HG03139 (cell line): ENCODE measurements around the gene ZBTB46.

Experiments used
- ATAC-seq: cut with Tn5 transposase; IDR thresholded peaks from one replicate; pipeline ENCODE4 v1.9.1; 2021; ENCODE audit not compliant: unreplicated experiment

ZBTB46 gene

DNA sequence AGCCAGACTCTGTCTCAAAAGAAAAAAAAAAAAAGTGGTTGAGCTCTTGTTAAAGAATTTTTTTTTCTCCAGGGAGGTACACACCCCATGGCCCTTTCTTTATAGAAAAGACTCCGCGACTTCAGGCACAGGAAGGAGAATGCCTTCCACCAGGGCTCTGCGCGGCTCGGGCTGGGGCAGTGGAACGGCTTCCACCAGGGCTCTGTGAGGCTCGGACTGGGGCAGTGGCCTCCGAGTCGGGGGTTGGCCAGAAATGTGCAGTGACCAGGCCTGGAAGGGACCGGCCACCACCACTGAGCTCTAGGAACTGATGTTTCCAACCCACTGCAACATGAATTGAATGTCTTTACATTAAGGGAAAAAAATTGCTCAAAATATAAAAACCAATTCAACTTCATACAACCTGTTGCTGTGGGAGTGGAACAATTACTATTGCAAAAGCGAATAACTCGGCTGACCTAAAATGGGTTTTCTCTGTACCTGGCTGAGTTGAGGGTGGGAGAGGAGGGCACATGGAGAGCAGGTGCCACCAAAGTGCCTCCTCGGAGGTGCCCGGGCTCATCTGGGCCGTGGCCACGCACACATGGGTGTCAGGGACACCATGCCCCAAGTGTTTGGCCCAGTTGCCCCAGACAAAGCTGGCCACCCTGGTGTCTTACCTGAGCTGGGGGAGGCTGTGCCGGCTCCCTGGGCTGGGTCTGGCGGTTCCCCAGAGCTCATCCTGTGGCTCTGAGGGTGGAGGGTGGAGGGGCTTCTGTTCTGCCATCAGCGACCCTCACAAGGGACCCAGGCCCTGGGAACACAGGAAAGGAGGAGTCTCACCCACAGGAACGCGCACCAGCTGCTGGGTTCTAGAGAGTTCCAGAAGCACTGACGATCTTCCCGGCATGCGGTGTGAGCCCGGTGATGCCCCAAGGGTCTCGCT lies 62.2 kb downstream of the ZBTB46 start:
- ATAC-seq = no peak

DNA sequence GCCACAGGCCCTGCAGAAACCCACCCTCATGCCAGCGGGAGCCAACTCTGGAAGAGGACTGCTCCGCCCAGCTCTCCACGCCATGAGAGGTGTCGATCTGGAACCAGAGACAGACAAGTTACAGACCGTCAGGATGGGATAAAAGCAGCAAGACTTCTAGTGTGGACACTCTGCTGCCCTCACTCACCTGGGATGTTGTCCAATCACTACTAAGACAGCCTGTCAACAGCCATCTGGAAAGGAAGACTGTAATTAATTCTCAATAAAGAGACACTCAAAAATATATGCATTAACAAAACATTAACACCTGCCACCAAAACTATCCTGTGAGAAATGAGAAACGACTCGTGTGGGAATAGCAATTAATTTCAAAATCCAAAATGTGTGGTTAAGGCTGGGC lies 63.2 kb downstream of the ZBTB46 start:
- ATAC-seq = no peak

DNA sequence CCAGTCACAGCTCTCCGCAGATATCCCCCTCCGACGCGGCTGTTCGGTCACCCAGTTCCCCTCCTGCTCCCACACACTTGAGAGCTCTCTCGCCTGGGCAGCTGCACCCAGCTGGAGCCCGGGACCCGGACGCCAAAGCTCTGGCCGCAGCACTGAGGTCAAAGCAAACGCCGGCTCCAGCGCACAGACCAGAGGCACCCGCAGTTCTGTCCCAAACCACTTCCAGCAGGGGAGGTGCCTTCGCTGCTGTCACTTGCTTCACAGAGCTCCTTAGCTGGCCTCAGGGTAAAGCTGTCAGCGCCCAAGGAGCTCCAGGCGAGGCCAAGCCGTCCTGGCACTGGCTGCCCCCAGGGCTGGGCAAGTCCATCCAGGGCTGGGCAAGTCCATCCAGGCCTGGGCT lies 63.6 kb downstream of the ZBTB46 start:
- ATAC-seq = no peak

DNA sequence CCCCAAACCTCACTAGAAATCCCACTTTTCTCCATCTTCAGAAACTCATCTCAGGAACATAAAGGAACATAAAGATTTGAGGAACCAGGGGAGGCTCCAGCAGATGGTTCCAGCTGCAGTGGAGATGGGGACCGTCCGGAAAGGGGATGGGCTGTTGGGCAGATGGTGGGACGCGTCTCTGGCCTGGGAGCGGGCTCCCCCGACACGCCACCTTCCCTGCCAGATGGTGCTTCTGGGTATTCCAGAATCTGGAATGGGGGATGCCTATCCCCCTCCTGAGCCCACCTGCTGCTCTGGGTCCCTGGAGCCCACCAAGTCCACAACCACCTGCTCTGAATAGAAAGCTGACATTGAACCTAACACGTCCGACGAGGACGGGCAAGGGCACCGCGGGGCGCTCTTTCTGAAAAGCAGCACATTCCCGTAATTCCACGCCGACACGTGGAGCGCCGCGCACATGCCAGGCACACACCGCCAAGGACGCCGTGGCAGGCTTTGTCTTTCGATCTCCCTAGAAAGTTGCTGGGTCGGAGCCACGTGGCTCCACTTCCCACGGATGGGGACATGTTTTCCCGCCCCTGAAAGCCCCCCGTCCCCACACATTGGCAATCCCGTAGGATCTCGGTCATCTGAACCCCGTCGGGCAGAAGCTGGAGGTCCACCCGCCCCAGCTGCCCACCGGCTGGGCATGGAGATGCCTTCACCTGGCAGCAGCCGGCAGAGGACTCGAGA lies 64.2 kb downstream of the ZBTB46 start:
- ATAC-seq = no peak

DNA sequence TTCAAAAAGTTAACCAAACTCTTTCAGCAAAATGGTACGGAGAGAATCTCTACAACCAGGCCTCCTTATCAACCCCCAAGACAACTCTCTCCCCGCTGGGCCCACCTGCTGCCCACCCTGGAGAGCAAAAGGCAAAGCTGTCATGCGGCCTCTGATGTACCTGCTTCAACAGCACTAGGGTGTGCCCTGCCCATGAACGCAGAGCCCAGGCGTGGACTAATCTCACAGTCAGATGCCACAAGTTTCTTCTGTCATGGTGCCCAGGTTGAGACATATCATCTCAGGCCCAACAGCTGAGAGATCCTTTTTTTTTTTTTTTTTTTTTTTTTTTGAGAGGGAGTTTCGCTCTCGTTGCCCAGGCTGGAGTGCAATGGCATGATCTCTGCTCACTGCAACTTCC lies 65.2 kb downstream of the ZBTB46 start:
- no peak for ATAC-seq

DNA sequence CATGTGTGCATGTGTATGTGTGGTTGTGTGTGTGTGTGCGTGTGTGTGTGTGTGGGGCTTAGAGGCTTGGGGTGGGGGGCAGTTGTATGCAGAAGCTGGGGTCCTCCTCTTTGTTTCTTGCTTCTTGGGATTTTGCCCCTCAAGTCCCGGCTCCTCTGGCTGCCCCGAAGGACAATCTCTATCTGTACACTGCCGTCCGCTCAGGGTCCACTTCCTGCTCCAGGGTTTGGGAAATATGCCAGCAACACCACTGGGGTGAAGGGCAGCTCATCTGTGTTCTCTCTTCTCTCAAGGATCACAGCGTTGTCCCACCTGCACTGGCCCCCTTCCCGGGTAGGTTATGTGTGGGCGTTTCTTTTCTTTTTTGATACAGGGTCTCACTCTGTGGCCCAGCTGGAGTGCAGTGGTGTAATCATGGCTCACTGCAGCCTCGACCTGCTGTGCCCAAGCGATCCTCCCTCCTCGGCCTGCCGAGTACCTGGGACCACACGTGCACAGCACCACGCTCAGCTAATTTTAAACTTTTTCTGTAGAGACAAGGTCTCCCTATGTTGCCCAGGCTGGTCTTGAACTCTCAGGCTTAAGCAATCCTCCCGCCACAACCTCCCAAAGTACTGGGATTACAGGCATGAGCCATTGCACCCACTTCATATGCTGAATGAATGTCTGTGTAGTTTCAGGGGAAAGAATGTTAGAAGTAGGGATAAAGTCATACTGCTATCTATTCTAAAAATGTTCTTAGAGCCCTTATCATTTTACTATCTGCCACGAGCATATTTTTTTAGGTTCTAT lies 65.8 kb downstream of the ZBTB46 start:
- ATAC-seq = no peak

DNA sequence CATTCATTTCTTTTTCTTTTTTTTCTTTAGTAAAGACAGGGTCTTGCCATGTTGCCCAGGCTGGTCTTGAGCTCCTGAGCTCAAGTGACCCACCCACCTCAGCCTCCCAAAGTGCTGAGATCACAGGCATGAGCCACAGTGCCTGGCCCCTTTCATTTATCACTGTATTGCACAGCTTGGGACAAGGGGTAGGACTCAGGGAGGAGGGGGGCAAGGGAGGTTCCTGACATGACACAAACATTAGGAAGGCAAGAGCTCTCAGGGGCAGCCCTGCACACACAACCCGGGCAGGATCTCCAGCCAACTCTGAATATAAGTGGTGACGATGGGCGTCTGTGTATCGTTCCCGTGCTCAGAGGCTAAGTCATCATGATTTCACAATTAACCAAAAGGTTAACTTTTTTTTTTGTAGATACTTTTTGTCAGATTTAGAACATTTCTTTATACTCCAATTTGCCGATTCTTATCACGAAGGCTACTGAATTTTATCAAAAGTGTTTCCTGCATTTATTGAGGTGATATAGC lies 71.6 kb downstream of the ZBTB46 start:
- no peak for ATAC-seq

DNA sequence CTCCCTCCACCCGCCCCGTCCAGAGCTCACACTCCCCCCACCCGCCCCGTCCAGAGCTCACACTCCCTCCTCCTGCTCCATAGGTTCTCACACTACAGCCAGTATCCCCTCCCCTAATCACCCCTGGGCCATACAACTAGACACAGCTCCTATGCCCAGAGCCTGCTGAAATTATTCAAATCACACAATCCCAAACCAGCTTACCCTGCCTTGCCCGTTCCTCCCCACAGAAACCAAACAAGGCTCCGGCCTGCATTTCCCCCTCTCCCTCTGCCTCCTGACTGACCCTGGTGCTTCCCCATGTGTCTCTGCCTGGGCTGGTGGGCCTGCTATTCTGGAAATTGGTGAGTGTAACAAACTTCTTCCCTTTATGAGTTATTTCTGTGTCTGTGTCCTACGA lies 72.9 kb downstream of the ZBTB46 start:
- no peak for ATAC-seq

DNA sequence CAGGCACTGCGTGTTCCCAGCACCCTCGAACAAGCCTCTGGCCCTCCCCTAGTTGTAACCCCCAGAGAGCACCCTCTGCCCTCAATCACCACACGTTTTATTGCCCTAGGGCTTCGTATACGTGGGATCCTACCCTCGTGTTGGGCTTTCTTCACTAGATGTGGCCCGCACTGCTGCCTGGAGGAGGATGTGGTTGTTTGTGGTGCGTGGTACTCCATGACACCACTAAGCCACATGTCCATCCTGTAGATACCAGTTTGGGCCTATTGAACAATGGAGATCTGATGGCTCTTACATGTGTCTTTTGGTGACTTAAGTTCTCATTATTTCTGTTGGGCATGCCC lies 74.4 kb downstream of the ZBTB46 start:
- ATAC-seq = no peak

DNA sequence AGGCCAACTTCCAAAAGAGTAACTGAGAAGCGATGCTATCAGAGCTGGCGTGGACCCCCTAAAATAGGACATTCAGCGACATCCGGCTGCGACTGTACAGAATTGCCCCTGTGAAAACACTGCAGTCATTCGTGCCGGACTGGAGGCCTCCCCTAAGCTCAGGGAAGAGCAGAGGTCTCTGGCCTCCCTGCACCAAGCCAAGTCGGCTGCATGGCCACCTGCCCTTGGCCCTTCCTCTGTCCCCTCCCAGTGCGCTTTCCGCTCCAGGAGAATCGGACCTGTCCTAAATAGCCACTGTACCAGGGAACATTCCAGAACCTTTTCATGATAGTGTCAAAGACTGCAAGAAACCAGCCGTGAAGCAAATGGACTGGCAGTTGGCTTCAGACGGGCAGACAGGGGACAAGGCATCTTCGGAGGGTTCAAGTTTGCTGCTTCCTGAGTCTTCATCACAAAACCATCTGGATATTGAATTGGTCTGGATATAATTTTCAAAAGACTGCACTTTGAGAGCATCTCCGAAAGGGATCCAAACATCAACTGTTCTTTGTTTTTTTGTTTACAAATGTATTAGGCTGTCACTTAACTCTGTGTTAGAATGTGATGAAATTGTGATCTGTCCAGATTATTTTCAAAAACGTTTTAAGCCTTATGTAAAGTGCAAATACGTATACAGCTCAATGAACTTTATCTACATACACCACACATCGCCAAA lies 75.0 kb downstream of the ZBTB46 start:
- no peak for ATAC-seq

DNA sequence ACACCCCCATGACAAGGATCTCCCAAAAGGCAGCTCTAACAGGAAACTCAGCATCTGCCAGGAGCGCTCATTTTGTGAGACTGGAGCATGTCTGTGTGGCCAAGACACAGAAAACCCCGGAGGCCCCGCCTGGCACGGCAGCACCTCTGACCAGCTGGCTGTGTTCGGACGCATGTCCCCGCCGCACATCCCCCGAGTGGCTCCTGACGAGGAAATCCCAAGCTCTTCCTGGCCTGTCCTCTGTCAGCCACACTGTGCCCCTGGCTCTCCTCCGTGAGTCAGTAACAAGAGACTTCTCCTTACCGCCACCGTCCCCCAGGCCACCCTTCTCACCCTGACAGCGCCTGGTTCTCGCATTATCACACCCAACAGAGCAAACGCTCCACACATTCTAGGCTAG lies 77.1 kb downstream of the ZBTB46 start:
- no peak for ATAC-seq

DNA sequence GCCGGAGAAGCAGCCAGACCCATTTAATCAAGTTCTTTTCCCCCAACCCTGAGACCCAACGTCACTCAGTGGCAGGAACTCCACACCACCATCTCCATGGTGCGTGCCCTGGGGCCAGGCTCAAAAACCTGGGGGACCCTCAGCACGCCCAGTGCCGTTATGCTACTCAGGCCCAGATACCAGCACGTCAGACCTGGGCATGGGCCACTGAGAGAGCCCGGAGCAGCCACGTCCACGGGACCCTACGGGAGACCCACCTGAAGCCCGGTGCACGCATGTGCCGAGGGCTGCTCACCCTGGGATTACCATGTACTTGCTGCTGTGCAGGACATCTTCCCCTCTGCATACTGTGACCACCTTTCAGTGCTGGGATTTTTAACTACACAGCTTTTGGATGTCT lies 77.7 kb downstream of the ZBTB46 start:
- no peak for ATAC-seq

DNA sequence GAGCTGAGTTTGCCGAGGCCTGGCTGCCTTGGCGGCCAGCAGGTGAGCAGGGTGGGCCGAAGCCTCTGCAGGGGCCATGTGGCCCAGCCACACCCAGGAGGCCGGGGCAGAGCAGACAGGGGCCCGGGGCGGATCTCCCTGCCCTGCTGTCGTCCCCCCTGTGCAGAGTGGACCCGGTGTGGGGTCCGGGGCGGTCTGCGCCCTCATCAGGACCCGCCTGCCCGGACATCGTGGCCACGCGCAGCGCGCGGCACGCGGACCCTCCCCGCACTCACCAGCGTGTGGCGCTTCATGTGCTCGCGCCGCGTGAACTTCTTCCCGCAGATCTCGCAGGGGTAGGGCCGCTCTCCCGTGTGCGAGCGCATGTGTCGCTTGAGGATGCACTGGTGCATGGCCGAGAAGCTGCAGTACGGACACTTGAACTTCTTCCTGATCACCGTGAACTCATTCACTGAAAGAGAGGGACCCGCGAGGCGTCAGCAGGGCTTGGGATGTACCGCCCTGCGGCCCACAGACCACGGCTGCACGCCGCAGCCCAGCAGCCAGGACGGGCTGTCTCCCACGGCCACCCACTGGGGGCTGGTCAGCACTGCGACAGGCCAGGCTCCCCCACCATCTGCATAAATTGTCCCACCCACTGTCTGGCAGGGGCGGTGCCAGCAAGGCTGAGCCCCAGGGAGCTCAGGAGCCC lies 78.5 kb downstream of the ZBTB46 start:
- ATAC-seq = no peak

DNA sequence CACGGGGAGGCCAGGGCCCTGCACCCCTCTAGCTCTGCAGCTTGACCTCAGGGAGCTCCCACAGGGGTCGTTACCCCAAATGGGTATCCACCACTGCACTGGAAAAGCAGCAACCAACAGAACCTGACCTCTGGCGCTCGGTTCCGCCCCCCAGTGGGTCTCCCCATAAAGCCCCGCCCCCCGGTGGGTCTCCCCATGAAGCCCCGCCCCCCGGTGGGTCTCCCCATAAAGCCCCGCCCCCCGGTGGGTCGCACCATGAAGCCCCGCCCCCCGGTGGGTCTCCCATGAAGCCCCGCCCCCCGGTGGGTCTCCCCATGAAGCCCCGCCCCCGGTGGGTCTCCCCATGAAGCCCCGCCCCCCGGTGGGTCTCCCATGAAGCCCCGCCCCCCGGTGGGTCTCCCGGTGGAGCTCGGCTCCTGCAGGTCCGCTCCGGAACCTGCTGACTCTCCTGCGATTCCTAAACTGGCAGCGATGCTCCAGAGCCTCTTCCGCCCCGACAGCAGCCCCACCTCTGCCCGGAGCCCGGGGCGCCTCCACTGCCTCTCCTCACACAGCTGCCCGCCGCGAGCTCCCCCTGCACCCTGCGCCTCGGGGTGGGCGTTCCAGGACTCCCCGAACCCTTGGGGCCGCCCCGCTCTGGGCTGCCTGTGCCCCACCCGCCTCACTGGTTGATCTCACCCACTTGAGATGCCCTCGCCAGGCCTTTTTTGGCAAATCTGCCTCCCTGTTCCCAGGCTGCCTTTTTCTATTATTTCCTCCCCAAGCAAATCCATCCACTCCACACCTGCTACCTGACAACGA lies 79.4 kb downstream of the ZBTB46 start:
- no peak for ATAC-seq

DNA sequence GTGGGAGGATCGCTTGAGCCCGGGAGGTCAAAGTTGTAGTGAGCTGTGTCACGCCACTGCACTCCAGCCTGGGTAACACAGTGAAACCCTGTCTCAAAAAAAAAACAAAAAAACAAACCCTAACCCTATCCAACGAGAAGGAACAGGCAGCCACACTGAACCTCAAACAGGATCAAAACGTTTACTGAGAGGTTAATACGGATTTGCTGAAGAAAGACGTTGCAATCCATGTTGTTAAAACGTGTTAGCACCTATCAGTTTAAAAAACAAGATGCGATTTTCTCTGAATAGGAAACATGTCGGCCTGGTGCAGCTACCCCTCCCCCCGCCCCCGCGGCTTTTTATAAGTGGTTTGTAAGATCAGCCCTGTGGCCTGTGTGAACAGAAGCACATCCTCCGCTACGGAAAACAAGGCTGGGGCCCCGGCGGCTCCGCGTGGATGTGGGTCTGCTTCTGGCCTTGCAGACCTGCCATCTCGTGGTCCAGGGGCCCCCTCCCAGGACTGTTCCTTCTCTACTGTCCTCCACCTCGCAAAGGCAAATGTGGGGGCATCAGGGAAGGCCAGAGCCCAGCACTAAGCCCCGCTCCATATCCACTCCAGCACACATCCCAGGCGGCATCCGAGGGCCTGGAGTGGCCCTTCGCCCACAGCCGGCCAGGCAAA lies 80.1 kb downstream of the ZBTB46 start:
- no peak for ATAC-seq

DNA sequence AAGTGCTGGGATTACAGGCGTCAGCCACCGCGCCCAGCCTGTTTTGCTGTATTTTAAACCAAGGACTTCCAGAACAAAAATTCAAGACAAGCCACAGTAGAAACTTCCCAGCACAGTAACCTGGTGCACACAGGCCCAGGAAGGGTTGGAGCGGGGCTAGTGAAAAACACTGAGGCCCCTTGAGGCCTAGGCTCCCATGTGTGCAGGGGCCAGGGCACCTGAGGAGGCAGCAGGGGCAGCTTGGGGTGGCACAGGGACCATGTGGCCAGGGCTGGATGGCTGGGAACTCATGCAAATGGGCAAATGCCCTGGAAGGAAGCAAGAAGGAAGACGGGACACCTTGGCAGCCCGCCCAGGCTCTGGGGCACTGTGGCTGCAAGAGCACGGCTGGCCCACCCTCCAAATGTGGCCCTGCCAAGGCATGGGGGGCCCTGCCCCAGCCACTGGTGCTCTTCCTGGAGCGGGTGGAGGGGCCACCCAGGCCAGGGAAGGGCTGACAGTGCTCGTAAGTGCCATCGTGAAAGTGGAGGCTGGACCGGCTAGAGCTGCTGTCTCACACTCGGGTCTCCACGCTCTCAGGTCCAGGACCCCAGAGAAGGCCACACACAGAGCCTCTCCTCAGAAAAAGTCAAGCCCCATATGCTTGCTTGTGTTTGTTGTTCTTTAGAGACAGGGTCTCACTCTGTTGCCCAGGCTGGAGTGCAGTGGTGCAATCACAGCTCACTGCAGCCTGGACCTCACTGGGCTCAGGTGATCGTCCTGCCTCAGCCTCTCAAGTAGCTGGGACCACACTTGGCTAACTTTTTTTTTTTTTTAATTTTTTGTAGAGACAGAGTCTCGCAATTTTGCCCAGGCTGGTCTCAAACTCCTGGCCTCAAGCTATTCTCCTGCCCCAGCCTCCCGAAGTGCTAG lies 81.2 kb downstream of the ZBTB46 start:
- no peak for ATAC-seq

DNA sequence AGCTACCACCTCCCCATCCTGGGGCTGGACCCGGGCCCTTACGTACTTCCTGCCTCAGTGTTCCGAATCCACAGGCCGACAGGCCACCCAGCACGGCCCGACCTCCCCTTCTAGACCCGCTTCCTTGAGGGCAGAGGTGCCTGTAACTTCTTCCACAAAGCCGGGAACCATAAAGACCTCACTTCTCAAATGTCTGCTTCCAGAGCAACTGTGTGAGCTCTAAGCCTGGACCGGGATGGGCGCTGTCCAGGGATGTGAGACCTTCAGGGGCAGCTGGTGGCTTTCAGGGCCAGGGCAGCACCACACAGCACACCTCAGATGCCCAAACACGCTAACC lies 82.2 kb downstream of the ZBTB46 start:
- ATAC-seq = no peak
